HG03521 (cell line): ENCODE results near the gene CAV1.
A peak's percentile ranks its signal among the peaks of the same experiment; 100 is the strongest.
"Not testable (repeated sequence)": the region's sequence is repeated elsewhere in the genome, so short reads cannot be mapped to it uniquely, and the experiment has no call there.

Source experiments
- ATAC-seq: cut with Tn5 transposase; IDR thresholded peaks from one replicate; pipeline ENCODE4 v1.9.1; 2021; ENCODE audit warnings: mild to moderate bottlenecking, moderate library complexity; ENCODE audit not compliant: unreplicated experiment

The CAV1 gene

GRCh38 chr7:116524609-116525297 is at the start of gene CAV1:
CAV1 (plus strand) TSS chr7:116525036; CDS start chr7:116525063, 27 bp downstream.
- no peak for ATAC-seq

GRCh38 chr7:116477625-116478024 is 47.2 kb upstream of the CAV1 start:
- no peak for ATAC-seq

GRCh38 chr7:116478834-116479233 is 46.0 kb upstream of the CAV1 start:
- ATAC-seq = no peak

GRCh38 chr7:116483271-116483942 is 41.4 kb upstream of the CAV1 start:
- no peak for ATAC-seq

- not testable (repeated sequence) for ATAC-seq
Measured at GRCh38 chr7:116484389-116484788, 40.4 kb upstream of the CAV1 start.

GRCh38 chr7:116487907-116488521 is 36.8 kb upstream of the CAV1 start:
- no peak for ATAC-seq

GRCh38 chr7:116490351-116490750 is 34.5 kb upstream of the CAV1 start:
- ATAC-seq = no peak

- ATAC-seq = no peak
Measured at GRCh38 chr7:116491887-116492653, 32.8 kb upstream of the CAV1 start.

- ATAC-seq = no peak
Measured at GRCh38 chr7:116492654-116493109, 32.2 kb upstream of the CAV1 start.

- ATAC-seq = no peak
Measured at GRCh38 chr7:116493449-116493848, 31.4 kb upstream of the CAV1 start.

- ATAC-seq = no peak
Measured at GRCh38 chr7:116494472-116494871, 30.4 kb upstream of the CAV1 start.

- no peak for ATAC-seq
Measured at GRCh38 chr7:116495736-116496135, 29.1 kb upstream of the CAV1 start.

- ATAC-seq = no peak
Measured at GRCh38 chr7:116496653-116497052, 28.2 kb upstream of the CAV1 start.

- ATAC-seq = no peak
Measured at GRCh38 chr7:116497708-116498107, 27.1 kb upstream of the CAV1 start.

GRCh38 chr7:116499168-116500077 is 25.4 kb upstream of the CAV1 start, which contains the start of gene CAV2:
CAV2 (plus strand) TSS chr7:116499738; CDS start chr7:116499782, 44 bp downstream.
- no peak for ATAC-seq

- peak; percentile 77 for ATAC-seq
Measured at GRCh38 chr7:116500078-116500853, 24.6 kb upstream of the CAV1 start.

GRCh38 chr7:116501425-116502167 is 23.2 kb upstream of the CAV1 start:
- ATAC-seq = no peak

- ATAC-seq = no peak
Measured at GRCh38 chr7:116502201-116503096, 22.4 kb upstream of the CAV1 start.
